ENCODE results near the gene ACKR2. TPM values are rescaled to one million over a fixed set of nuclear protein-coding genes. Genes with fewer than 3 reads are reported as not detected.

ACKR2 gene
- total RNA-seq, 2 donors from 2014 or later = 0.10 to 0.35 TPM

DNA sequence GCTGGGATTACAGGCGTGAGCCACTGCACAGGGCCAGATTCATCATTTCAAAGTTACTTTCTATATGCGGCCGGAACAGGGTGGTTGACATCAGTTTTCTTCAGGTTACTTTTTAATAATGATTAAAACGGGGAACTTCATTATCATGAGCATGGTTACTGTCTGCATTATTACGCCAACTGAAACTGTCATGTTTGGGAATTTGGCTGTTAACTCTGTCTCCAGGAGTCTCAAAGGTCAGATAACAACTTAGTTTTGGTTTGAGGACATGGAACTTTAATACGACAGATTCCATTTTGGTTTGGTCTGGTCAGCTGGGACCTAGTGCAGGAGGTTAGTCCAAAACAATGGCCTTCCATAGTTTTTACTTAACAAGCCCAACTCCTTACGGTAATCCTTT is 57.9 kb downstream of the ACKR2 start:
- H3K9me3 ChIP-seq (ENCODE audit: control insufficient read depth, low read length, poor library complexity, severe bottlenecking) = no peaks in the 10 kb centered on the region
- H3K4me1 Mint-ChIP-seq = peaks cover 2% of the 10 kb centered on the region
- no peaks in the 10 kb centered on the region for H3K36me3 Mint-ChIP-seq (ENCODE audit: low read depth)
- DNase-seq (no peak), ATAC-seq (no peak)
- no peak overlapping the region for H3K27ac Mint-ChIP-seq
- peaks cover 10% of the 10 kb centered on the region for H3K27me3 Mint-ChIP-seq
- no peak overlapping the region for H3K4me3 Mint-ChIP-seq

DNA sequence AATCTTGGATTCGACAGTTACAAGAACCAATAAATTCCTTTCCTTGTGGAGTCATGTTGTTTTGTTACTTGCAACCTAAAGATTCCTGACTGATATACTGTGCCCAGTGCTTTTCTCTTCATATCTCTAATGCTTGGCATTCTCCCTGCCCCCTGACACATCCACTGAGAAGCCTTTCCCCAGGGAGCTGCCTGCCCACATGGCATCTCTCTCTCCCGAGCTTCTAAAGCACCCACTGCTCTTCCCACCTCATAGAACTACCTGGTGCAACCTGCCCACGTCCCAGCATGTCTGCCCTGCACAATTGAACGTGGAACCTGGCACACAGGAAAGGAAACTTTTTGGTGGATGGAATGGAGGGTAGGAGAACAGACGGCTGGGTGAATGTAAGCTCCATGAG is 59.6 kb downstream of the ACKR2 start:
- H3K4me3 Mint-ChIP-seq = no peak overlapping the region
- H3K4me1 Mint-ChIP-seq = peaks cover 7% of the 10 kb centered on the region
- H3K9me3 ChIP-seq (ENCODE audit: control insufficient read depth, low read length, poor library complexity, severe bottlenecking) = no peaks in the 10 kb centered on the region
- H3K27me3 Mint-ChIP-seq = peaks cover 21% of the 10 kb centered on the region
- H3K27ac Mint-ChIP-seq = no peak overlapping the region
- DNase-seq (no peak), ATAC-seq (no peak)
- peaks cover 6% of the 10 kb centered on the region for H3K36me3 Mint-ChIP-seq (ENCODE audit: low read depth)

DNA sequence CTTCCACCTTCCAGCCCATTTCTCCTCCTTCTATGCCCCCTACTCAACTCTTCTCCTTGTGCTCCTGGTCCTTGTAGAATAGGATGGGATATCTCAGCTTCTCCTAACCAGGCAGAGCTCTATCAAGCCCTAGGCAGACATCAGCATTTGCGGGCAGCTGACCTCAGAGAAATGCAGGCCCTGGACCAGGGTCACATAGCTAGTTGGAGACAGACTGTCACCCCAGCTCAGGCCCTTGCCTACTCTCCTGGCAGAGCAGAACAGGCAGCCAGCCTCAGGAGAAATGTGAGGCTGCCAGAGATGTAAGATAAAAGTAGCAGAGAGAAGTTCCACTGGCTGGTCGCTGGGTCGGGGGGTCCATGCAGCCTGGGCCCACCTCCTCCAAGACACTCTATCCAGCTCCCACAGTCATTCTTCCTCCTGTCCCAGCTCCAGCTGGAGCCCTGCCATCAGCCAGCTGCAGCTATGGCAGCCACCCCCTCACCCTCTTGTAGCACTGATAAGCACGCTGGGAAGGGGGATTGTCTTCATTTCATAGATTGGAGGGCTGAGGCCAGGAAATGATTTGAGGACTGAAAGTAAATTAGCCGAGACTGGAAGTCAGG is 62.4 kb downstream of the ACKR2 start:
- H3K4me1 Mint-ChIP-seq = peaks cover 9% of the 10 kb centered on the region
- peaks cover 6% of the 10 kb centered on the region for H3K36me3 Mint-ChIP-seq (ENCODE audit: low read depth)
- no peak overlapping the region for H3K27ac Mint-ChIP-seq
- DNase-seq = no peak
- no peaks in the 10 kb centered on the region for H3K9me3 ChIP-seq (ENCODE audit: control insufficient read depth, low read length, poor library complexity, severe bottlenecking)
- H3K27me3 Mint-ChIP-seq = peaks cover 30% of the 10 kb centered on the region
- no peak for ATAC-seq
- no peak overlapping the region for H3K4me3 Mint-ChIP-seq

- no peak overlapping the region for H3K27ac Mint-ChIP-seq
- DNase-seq (no peak), ATAC-seq (no peak)
- no peak overlapping the region for H3K4me3 Mint-ChIP-seq
- peaks cover 30% of the 10 kb centered on the region for H3K27me3 Mint-ChIP-seq
- H3K36me3 Mint-ChIP-seq (ENCODE audit: low read depth) = peaks cover 6% of the 10 kb centered on the region
- peaks cover 7% of the 10 kb centered on the region for H3K4me1 Mint-ChIP-seq
- H3K9me3 ChIP-seq (ENCODE audit: control insufficient read depth, low read length, poor library complexity, severe bottlenecking) = no peaks in the 10 kb centered on the region
These were observed 63.5 kb downstream of the ACKR2 start for GRCh38 chr3:42872718-42873117.

- peaks cover 7% of the 10 kb centered on the region for H3K4me1 Mint-ChIP-seq
- DNase-seq (no peak), ATAC-seq (no peak)
- H3K36me3 Mint-ChIP-seq (ENCODE audit: low read depth) = peaks cover 6% of the 10 kb centered on the region
- H3K27ac Mint-ChIP-seq = no peak overlapping the region
- no peaks in the 10 kb centered on the region for H3K9me3 ChIP-seq (ENCODE audit: control insufficient read depth, low read length, poor library complexity, severe bottlenecking)
- no peak overlapping the region for H3K4me3 Mint-ChIP-seq
- H3K27me3 Mint-ChIP-seq = peaks cover 30% of the 10 kb centered on the region
These were observed 64.2 kb downstream of the ACKR2 start for GRCh38 chr3:42873221-42873982.

- DNase-seq = no peak
- no peak overlapping the region for H3K4me3 Mint-ChIP-seq
- peaks cover 30% of the 10 kb centered on the region for H3K27me3 Mint-ChIP-seq
These were observed 65.5 kb downstream of the ACKR2 start for GRCh38 chr3:42874749-42875148.

GRCh38 chr3:42875325-42876151 is 66.3 kb downstream of the ACKR2 start, which contains the start of gene CYP8B1:
CYP8B1 (minus strand) TSS chr3:42875879; CDS start chr3:42875816, 63 bp downstream.
- no peak within 1 kb of the TSS for H3K4me3 Mint-ChIP-seq
- H3K4me1 Mint-ChIP-seq = peaks cover 9% of the 10 kb centered on the region
- peaks cover 30% of the 10 kb centered on the region for H3K27me3 Mint-ChIP-seq
- peak within 1 kb of the TSS; percentile 70 for H3K27ac Mint-ChIP-seq
- DNase-seq (no peak), ATAC-seq (no peak)
- H3K9me3 ChIP-seq (ENCODE audit: control insufficient read depth, low read length, poor library complexity, severe bottlenecking) = no peaks in the 10 kb centered on the region
- peaks cover 6% of the 10 kb centered on the region for H3K36me3 Mint-ChIP-seq (ENCODE audit: low read depth)

More at GRCh38 chr3:42874749-42875148, 65.5 kb downstream of the ACKR2 start:
- Mint-ChIP-seq H3K4me1 (peaks cover 7% of the 10 kb centered on the region), H3K36me3 (ENCODE audit: low read depth) (peaks cover 6% of the 10 kb centered on the region), H3K27ac (no peak overlapping the region)
- H3K9me3 ChIP-seq (ENCODE audit: control insufficient read depth, low read length, poor library complexity, severe bottlenecking) = no peaks in the 10 kb centered on the region
- no peak for ATAC-seq

- DNase-seq (no peak), ATAC-seq (no peak)
- peak overlapping the region; percentile 70 for H3K27ac Mint-ChIP-seq
- H3K4me3 Mint-ChIP-seq = no peak overlapping the region
- peaks cover 6% of the 10 kb centered on the region for H3K36me3 Mint-ChIP-seq (ENCODE audit: low read depth)
- peaks cover 27% of the 10 kb centered on the region for H3K27me3 Mint-ChIP-seq
- no peaks in the 10 kb centered on the region for H3K9me3 ChIP-seq (ENCODE audit: control insufficient read depth, low read length, poor library complexity, severe bottlenecking)
- peaks cover 13% of the 10 kb centered on the region for H3K4me1 Mint-ChIP-seq
These were observed 67.2 kb downstream of the ACKR2 start for GRCh38 chr3:42876401-42876800.

- peaks cover 6% of the 10 kb centered on the region for H3K36me3 Mint-ChIP-seq (ENCODE audit: low read depth)
- peak overlapping the region; percentile 70 for H3K27ac Mint-ChIP-seq
- H3K4me3 Mint-ChIP-seq = no peak overlapping the region
- DNase-seq (no peak), ATAC-seq (no peak)
- H3K27me3 Mint-ChIP-seq = peaks cover 20% of the 10 kb centered on the region
- H3K9me3 ChIP-seq (ENCODE audit: control insufficient read depth, low read length, poor library complexity, severe bottlenecking) = no peaks in the 10 kb centered on the region
- H3K4me1 Mint-ChIP-seq = peaks cover 17% of the 10 kb centered on the region
These were observed 67.9 kb downstream of the ACKR2 start for GRCh38 chr3:42876940-42877720.

DNA sequence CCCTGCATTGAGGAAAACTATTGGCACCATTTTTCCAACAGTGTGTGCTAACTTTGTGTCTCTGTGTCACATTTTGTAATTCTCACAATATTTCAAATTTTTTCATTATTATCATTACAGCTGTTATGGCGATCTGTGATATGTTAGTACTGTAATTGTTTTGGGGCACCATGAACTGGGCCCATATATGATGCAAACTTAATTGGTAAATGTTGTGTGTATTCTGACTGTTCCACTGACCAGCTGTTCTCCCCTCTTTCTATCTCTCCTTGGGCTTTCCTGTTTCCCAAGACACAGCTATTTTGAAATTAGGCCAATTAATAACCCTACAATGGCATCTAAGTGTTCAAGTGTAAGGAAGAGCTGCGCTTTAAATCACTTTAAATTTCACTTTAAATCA is 68.6 kb downstream of the ACKR2 start:
- no peak for DNase-seq
- H3K36me3 Mint-ChIP-seq (ENCODE audit: low read depth) = no peaks in the 10 kb centered on the region
- peaks cover 12% of the 10 kb centered on the region for H3K4me1 Mint-ChIP-seq
- no peaks in the 10 kb centered on the region for H3K9me3 ChIP-seq (ENCODE audit: control insufficient read depth, low read length, poor library complexity, severe bottlenecking)
- no peak overlapping the region for H3K4me3 Mint-ChIP-seq
- peaks cover 13% of the 10 kb centered on the region for H3K27me3 Mint-ChIP-seq
- no peak for ATAC-seq
- H3K27ac Mint-ChIP-seq = no peak overlapping the region

GRCh38 chr3:42880183-42880582 is 70.9 kb downstream of the ACKR2 start:
- no peaks in the 10 kb centered on the region for H3K9me3 ChIP-seq (ENCODE audit: control insufficient read depth, low read length, poor library complexity, severe bottlenecking)
- DNase-seq (no peak), ATAC-seq (no peak)
- Mint-ChIP-seq H3K4me3 (peak overlapping the region; percentile 87), H3K27ac (peak overlapping the region; percentile 81), H3K4me1 (peaks cover 12% of the 10 kb centered on the region), H3K36me3 (ENCODE audit: low read depth) (no peaks in the 10 kb centered on the region), H3K27me3 (peaks cover 9% of the 10 kb centered on the region)

- H3K27me3 Mint-ChIP-seq = peaks cover 12% of the 10 kb centered on the region
- H3K36me3 Mint-ChIP-seq (ENCODE audit: low read depth) = no peaks in the 10 kb centered on the region
- peak overlapping the region; percentile 81 for H3K27ac Mint-ChIP-seq
- H3K9me3 ChIP-seq (ENCODE audit: control insufficient read depth, low read length, poor library complexity, severe bottlenecking) = no peaks in the 10 kb centered on the region
- peak overlapping the region; percentile 87 for H3K4me3 Mint-ChIP-seq
- peak; percentile 99 for ATAC-seq
- peaks cover 12% of the 10 kb centered on the region for H3K4me1 Mint-ChIP-seq
- peak; percentile 67 to 79 (median 78) for DNase-seq
These were observed 71.6 kb downstream of the ACKR2 start for GRCh38 chr3:42880601-42881451.
